HCT116 (cell line): ENCODE results near the gene CHDH. TPM values are rescaled to one million over a fixed set of nuclear protein-coding genes. Genes with fewer than 3 reads are reported as not detected.

Experiments used
- ATAC-seq: fragments of 200-7000 bp; cut with Tn5 transposase; 2 replicates; pipeline ENCODE4 v1.9.1; 2020; ENCODE audit warnings: mild to moderate bottlenecking, moderate library complexity
- BruUV-seq: library from RNA; stranded (reverse); fragments of 400-500 nt; replicated peaks from 2 replicates; lab custom pipeline; 2021; lab: Mats Ljungman, UMichigan
- CTCF ChIA-PET: fragments of 300-600 bp; sonication (Branson Sonifier 250); formaldehyde crosslinking; loops from one replicate; lab custom pipeline; 2021; ENCODE audit warnings: antibody characterized with exemption; lab: Charles Lee
- POLR2A ChIA-PET: fragments of 300-600, 350-600 bp; sonication (Branson Sonifier 250); formaldehyde crosslinking; loops from one replicate; lab custom pipeline; 2021; ENCODE audit warnings: antibody characterized with exemption; lab: Charles Lee
- RAD21 ChIA-PET, 2 experiments: fragments of 300-600 bp; sonication (Branson Sonifier 250); formaldehyde crosslinking; loops; one replicate each; lab custom pipeline; 2023; ENCODE audit warnings: low total read pairs in 2 of 2; ENCODE audit not compliant: uncharacterized antibody in 2 of 2, unreplicated experiment in 2 of 2, low non-redundant PET in 1 of 2; lab: Charles Lee
- DNase-seq: peaks from one replicate; pipeline ENCODE4 v3.0.0-alpha.2; 2010; ENCODE audit warnings: low read depth, low spot score
- H2AFZ ChIP-seq: fragments of 200-600 bp; shearing (Covaris generic), sonication (generic); 2 replicates; pipeline ENCODE4 v1.6.1; 2017; ENCODE audit warnings: low read depth, mixed run types, mixed read lengths, antibody characterized with exemption, low read length; ENCODE audit not compliant: poor library complexity, severe bottlenecking
- H3K27ac ChIP-seq: 2 replicates; pipeline ENCODE4 v1.5.1; 2012; ENCODE audit warnings: low read depth, low read length
- H3K27me3 ChIP-seq: fragments of 200-600 bp; sonication (generic); 2 replicates; pipeline ENCODE4 v1.6.1; 2016; ENCODE audit warnings: mixed run types, low read length, mixed read lengths; ENCODE audit not compliant: insufficient read depth
- H3K36me3 ChIP-seq, 2 experiments: fragments of 200-500 bp in 1 of 2; fragments of 200-600 bp in 1 of 2; sonication (Bioruptor generic) in 1 of 2; sonication (generic) in 1 of 2; 2 replicates each; pipeline versions ENCODE4 v1.5.1 to v1.6.1; 2014 to 2016; ENCODE audit warnings: low read length in 2 of 2, inconsistent platforms in 1 of 2, mixed read lengths in 1 of 2, mixed run types in 1 of 2; ENCODE audit not compliant: insufficient read depth in 2 of 2, control insufficient read depth in 1 of 2
- H3K4me1 ChIP-seq, 2 experiments: fragments of 200-600 bp in 1 of 2; sonication (generic) in 1 of 2; 2 replicates each; pipeline versions ENCODE4 v1.5.1 to v1.6.1; 2012 to 2017; ENCODE audit warnings: low read length in 2 of 2, inconsistent platforms in 1 of 2, mild to moderate bottlenecking in 1 of 2, mixed read lengths in 1 of 2, mixed run types in 1 of 2, moderate library complexity in 1 of 2; ENCODE audit not compliant: insufficient read depth in 2 of 2, control insufficient read depth in 1 of 2
- H3K4me2 ChIP-seq: fragments of 200-600 bp; sonication (generic); 2 replicates; pipeline ENCODE4 v1.6.1; 2017; ENCODE audit warnings: mixed run types, low read length, mixed read lengths
- H3K4me3 ChIP-seq, 2 experiments: fragments of 200-600 bp in 1 of 2; sonication (generic) in 1 of 2; replicated peaks in 1 of 2; 2 replicates each; pipeline ENCODE4 v1.5.1; 2011 to 2016; ENCODE audit warnings: low read length in 2 of 2, control low read depth in 1 of 2, low read depth in 1 of 2, mild to moderate bottlenecking in 1 of 2, mixed read lengths in 1 of 2, mixed run types in 1 of 2
- H3K79me2 ChIP-seq: fragments of 200-600 bp; sonication (generic); 2 replicates; pipeline ENCODE4 v1.6.1; 2017; ENCODE audit warnings: mild to moderate bottlenecking, mixed run types, low read length, moderate library complexity, mixed read lengths; ENCODE audit not compliant: insufficient read depth
- H3K9ac ChIP-seq: fragments of 200-600 bp; sonication (generic); 2 replicates; pipeline ENCODE4 v1.6.1; 2016; ENCODE audit warnings: low read length, mixed read lengths
- H3K9me2 ChIP-seq: fragments of 200-600 bp; sonication (generic), shearing (Covaris generic); 2 replicates; pipeline ENCODE4 v1.6.1; 2017; ENCODE audit warnings: mixed run types, mild to moderate bottlenecking, moderate library complexity; ENCODE audit not compliant: insufficient read depth
- H3K9me3 ChIP-seq, 2 experiments: fragments of 200-500 bp in 1 of 2; fragments of 200-600 bp in 1 of 2; sonication (Bioruptor generic) in 1 of 2; sonication (generic) in 1 of 2; 2 replicates each; pipeline ENCODE4 v1.6.1; 2014 to 2017; ENCODE audit warnings: low read length in 2 of 2, mixed read lengths in 2 of 2, inconsistent platforms in 1 of 2, low read depth in 1 of 2, mild to moderate bottlenecking in 1 of 2, mixed run types in 1 of 2, moderate library complexity in 1 of 2; ENCODE audit not compliant: control insufficient read depth in 1 of 2, insufficient read depth in 1 of 2
- H4K20me1 ChIP-seq: fragments of 200-600 bp; sonication (generic), shearing (Covaris generic); 2 replicates; pipeline ENCODE4 v1.6.1; 2017; ENCODE audit warnings: mixed run types, mild to moderate bottlenecking, moderate library complexity; ENCODE audit not compliant: insufficient read depth
- CBX3 ChIP-seq: IDR thresholded peaks from 2 replicates; pipeline ENCODE4 v1.6.1; 2012; ENCODE audit warnings: low read depth
- CTCF ChIP-seq, 3 experiments: fragments of 200-600 bp in 1 of 3; sonication (generic) in 1 of 3; IDR thresholded peaks in 2 of 3; conservative IDR thresholded peaks in 1 of 3; 2 replicates each; pipeline ENCODE4 v1.5.1; 2012 to 2017; ENCODE audit warnings: low read depth in 2 of 3, low read length in 2 of 3, antibody characterized with exemption in 1 of 3, borderline replicate concordance in 1 of 3, control low read depth in 1 of 3, mild to moderate bottlenecking in 1 of 3, mixed read lengths in 1 of 3, mixed run types in 1 of 3, moderate library complexity in 1 of 3; ENCODE audit not compliant: insufficient read depth in 1 of 3
- EGR1 ChIP-seq: IDR thresholded peaks from 2 replicates; pipeline ENCODE4 v1.6.1; 2012; ENCODE audit warnings: low read depth
- ELF1 ChIP-seq: IDR thresholded peaks from 2 replicates; pipeline ENCODE4 v1.6.1; 2012; ENCODE audit warnings: low read depth, borderline replicate concordance
- FOSL1 ChIP-seq: IDR thresholded peaks from 2 replicates; pipeline ENCODE4 v1.6.1; 2012; ENCODE audit warnings: low read depth
- POLR2A ChIP-seq: IDR thresholded peaks from 2 replicates; pipeline ENCODE4 v1.7.0; 2011; ENCODE audit warnings: borderline replicate concordance; ENCODE audit not compliant: insufficient read depth, insufficient read length; ENCODE audit errors: extremely low read depth
- POLR2AphosphoS5 ChIP-seq: IDR thresholded peaks from 2 replicates; pipeline ENCODE4 v1.6.1; 2011; ENCODE audit warnings: mild to moderate bottlenecking, low read depth, low read length, moderate library complexity
- SIN3A ChIP-seq: IDR thresholded peaks from 2 replicates; pipeline ENCODE4 v1.6.1; 2012; ENCODE audit warnings: low read depth
- SP1 ChIP-seq: IDR thresholded peaks from 2 replicates; pipeline ENCODE4 v1.6.1; 2012; ENCODE audit warnings: low read depth
- SRF ChIP-seq: IDR thresholded peaks from 2 replicates; pipeline ENCODE4 v1.6.1; 2012; ENCODE audit warnings: low read depth
- TCF7L2 ChIP-seq: IDR thresholded peaks from 2 replicates; pipeline ENCODE4 v1.7.0; 2011; ENCODE audit warnings: borderline replicate concordance, inconsistent platforms; ENCODE audit not compliant: insufficient read depth, insufficient read length; ENCODE audit errors: extremely low read depth
- YY1 ChIP-seq: IDR thresholded peaks from 2 replicates; pipeline ENCODE4 v1.6.1; 2011; ENCODE audit warnings: low read length, low read depth, moderate library complexity, mild to moderate bottlenecking; ENCODE audit not compliant: insufficient replicate concordance; ENCODE audit errors: extremely low read depth
- ZFX ChIP-seq: fragments of 450-650 bp; IDR thresholded peaks from 2 replicates; pipeline ENCODE4 v1.6.1; 2017
- ZNF274 ChIP-seq: fragments of 200-500 bp; sonication (Bioruptor generic); IDR thresholded peaks from 2 replicates; pipeline ENCODE4 v1.6.1; 2014; ENCODE audit warnings: mild to moderate bottlenecking, low read depth, low read length, inconsistent platforms
- intact Hi-C: fragments of 100-400 bp; cut with micrococcal nuclease; formaldehyde crosslinking; loops from 2 replicates; pipeline ENCODE4 v1.10.0; 2022
- total RNA-seq: library from RNA; stranded (reverse); gene quantifications from one replicate; pipeline ENCODE4 v1.2.1, GENCODE V29; 2021; ENCODE audit not compliant: unreplicated experiment
- TF ChIP-seq, protein P1 (sequence below): IDR thresholded peaks from 2 replicates; pipeline ENCODE4 v1.6.1; 2012

The CHDH gene
- total RNA-seq, 1 experiment from 2014 or later, result 10.8 TPM

DNA sequence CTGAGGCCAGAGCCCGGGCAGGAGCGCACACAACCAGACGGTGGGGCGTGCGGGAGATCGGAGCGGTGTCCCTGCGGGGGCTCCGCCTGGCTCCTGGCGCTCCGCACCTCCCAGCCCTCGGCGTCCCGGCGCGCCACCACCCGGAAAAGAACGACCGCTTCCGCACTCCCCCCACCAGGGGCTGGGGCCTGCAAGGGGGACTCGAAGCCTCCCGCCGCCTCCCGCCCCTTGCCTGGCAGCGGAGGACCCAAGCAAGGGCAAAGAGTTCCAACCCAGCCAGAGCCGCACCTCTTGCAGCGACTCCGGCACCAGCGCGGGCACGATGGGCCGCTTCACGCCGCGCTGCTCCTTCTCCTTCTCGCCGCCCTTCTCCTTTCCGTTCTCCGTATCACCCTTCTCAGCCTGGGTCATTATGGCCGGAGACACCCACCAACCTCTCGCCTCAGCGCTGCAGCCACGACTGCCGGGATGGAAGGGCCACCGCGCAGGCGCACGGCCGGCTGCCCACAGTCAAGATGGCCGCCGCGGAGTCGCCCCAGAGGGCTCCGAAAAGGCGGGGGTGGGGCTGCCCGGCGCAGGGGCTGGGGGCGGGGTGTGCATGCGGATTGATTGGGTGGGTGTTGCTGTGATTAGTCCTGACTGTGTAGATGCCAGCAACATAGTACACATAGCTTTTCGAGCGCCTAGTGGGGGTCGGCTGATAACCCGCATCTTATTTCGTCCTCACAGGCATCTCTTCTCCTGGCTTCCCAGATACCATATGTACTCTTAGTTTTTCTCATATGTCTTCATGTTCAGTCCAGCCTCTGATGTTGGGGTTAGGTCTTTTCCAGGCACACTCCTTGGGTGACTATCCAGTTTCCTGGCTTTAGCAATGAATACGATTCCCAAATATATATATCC is 35.7 kb upstream of the CHDH start, which contains the start of gene ACTR8:
Gene ACTR8 (minus strand): TSS at position 462 of the 903 bp plus-strand sequence. CDS start 51 bp downstream, at position 411.
- ChIA-PET RAD21 (no interaction called here), CTCF (no interaction called here), POLR2A (no interaction called here)
- Histone ChIP-seq H3K9me3 (no peaks in the 10 kb centered on the region), H3K4me3 (peak within 1 kb of the TSS; percentile 84 to 97), H3K27ac (peak within 1 kb of the TSS; percentile 85), H2AFZ (peak within 1 kb of the TSS; percentile 78), H3K9me2 (no peaks in the 10 kb centered on the region), H3K9ac (peak within 1 kb of the TSS; percentile 86), H3K36me3 (peaks cover 32 to 45% of the 10 kb centered on the region in 2 experiments), H4K20me1 (no peaks in the 10 kb centered on the region), H3K27me3 (no peaks in the 10 kb centered on the region), H3K4me1 (peaks cover 2 to 15% of the 10 kb centered on the region in 2 experiments; a peak in 1 of 4 replicates), H3K4me2 (peak within 1 kb of the TSS; percentile 97), H3K79me2 (peaks cover 17% of the 10 kb centered on the region)
- peak; percentile 58 for DNase-seq
- peak; percentile 81 for TF ChIP-seq EGR1
- no peak; the same call in 1 of the 2 replicates for TF ChIP-seq SP1
- peak; percentile 53 for TF ChIP-seq ELF1
- TF ChIP-seq FOSL1, result no peak
- TF ChIP-seq POLR2AphosphoS5, result peak; percentile 95
- peak; percentile 99 for TF ChIP-seq YY1
- peak; percentile 54; the same call in 1 of the 2 replicates for TF ChIP-seq CBX3
- 0 out of 2 replicates have a peak, but pooled peaks have one; percentile 21 for TF ChIP-seq SRF
- no peak for TF ChIP-seq CTCF (IDR thresholded peaks at IDR 0.05 in 2 of 3, conservative IDR thresholded peaks at IDR 0.05 in 1 of 3; ENCODE audit: borderline replicate concordance in 1 of 3, insufficient read depth in 1 of 3, low read depth in 2 of 3, low read length in 2 of 3)
- peak; percentile 50 for TF ChIP-seq TCF7L2
- peak; percentile 70 for TF ChIP-seq POLR2A
- peak; percentile 81 for TF ChIP-seq ZFX
- TF ChIP-seq, protein P1, sequence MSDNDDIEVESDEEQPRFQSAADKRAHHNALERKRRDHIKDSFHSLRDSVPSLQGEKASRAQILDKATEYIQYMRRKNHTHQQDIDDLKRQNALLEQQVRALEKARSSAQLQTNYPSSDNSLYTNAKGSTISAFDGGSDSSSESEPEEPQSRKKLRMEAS, result peak; percentile 51; the same call in 1 of the 2 replicates
- no peak for TF ChIP-seq ZNF274
- peak; percentile 85 for TF ChIP-seq SIN3A
- intact Hi-C loops, result no loop called here
- ATAC-seq, result peak; percentile 95
- TSS peak; percentile 66 for BruUV-seq
